ENCODE results near the gene FAM181A. TPM values are rescaled to one million over a fixed set of nuclear protein-coding genes. Genes with fewer than 3 reads are reported as not detected.

Gene FAM181A
- total and polyA plus RNA-seq, 2 experiments from 2014 or later: not detected

DNA sequence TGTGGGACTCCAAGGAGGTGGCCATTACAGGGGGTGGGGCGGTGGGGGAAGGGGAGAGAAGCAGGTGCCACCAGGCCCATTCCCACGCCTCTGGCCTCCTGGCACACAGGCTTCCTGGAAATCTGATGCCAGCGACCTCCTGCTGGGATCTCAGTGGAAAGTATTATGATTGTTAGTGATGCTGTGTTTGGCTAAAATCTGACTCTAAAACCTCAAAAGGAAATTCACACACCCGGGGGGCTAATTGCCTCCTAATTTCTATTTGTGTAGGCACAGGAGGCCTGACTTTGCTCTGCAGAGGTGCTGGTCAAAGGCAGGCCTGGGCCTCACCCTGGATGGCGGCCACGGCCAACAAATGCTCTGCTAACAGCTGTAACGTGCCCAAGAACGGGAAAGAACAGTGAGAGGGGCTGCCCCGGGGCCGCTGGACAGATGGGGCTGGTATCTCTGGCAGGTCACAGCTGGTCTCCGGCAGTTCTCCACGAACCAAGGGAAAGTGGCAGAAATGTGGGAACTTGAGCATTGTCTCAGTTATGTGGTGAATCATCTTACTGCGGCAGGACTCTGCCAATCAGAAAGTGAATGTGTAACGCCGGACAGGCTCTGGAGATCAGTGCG, 14.3 kb downstream of the FAM181A start:
- Histone ChIP-seq H3K79me2 (ENCODE audit: insufficient read depth) (no peaks in the 10 kb centered on the region), H3K27me3 (replicated peaks; ENCODE audit: insufficient read depth) (peaks cover 16% of the 10 kb centered on the region; the same call in 1 of the 2 replicates), H3K4me3 (no peak overlapping the region), H3K9me3 (ENCODE audit: low read depth) (no peaks in the 10 kb centered on the region), H3K9ac (no peak overlapping the region), H3K9me2 (ENCODE audit: insufficient read depth) (no peaks in the 10 kb centered on the region), H3K27ac (no peak overlapping the region), H3F3A (ENCODE audit: insufficient read depth) (no peaks in the 10 kb centered on the region), H3K4me2 (ENCODE audit: unreplicated experiment) (no peak overlapping the region), H4K20me1 (ENCODE audit: insufficient read depth) (no peaks in the 10 kb centered on the region), H2AFZ (no peak overlapping the region), H3K4me1 (ENCODE audit: insufficient read depth) (no peaks in the 10 kb centered on the region), H3K36me3 (ENCODE audit: low read depth) (no peaks in the 10 kb centered on the region)
- TF ChIP-seq EZH2 (IDR thresholded peaks at IDR 0.05; ENCODE audit: insufficient read depth, poor library complexity, severe bottlenecking) (no peak), EZH2phosphoT487 (IDR thresholded peaks at IDR 0.05; ENCODE audit: insufficient read depth, low read depth) (no peak)
- no peak for DNase-seq
- WGBS, 2 experiments (ENCODE audit: low coverage in 1 of 2, low lambda C conversion rate in 2 of 2, missing lambda C conversion rate in 2 of 2): 81% methylated on average over 15 to 16 of the region's 16 CpGs
- in situ Hi-C loops (cut with MboI): loop anchor here (5.0 kb wide), 1 partner anchor 61 kb away; no protein-coding TSS in a partner anchor

GRCh38 chr14:93943052-93943451, 15.9 kb downstream of the FAM181A start:
- Histone ChIP-seq H3K9me2 (ENCODE audit: insufficient read depth) (no peaks in the 10 kb centered on the region), H3K4me2 (ENCODE audit: unreplicated experiment) (no peak overlapping the region), H3K27ac (no peak overlapping the region), H3K4me3 (no peak overlapping the region), H4K20me1 (ENCODE audit: insufficient read depth) (no peaks in the 10 kb centered on the region), H3K79me2 (ENCODE audit: insufficient read depth) (no peaks in the 10 kb centered on the region), H3K36me3 (ENCODE audit: low read depth) (no peaks in the 10 kb centered on the region), H3K27me3 (replicated peaks; ENCODE audit: insufficient read depth) (0 out of 2 replicates have a peak, but pooled peaks cover 13% of the 10 kb centered on the region), H3K9ac (no peak overlapping the region), H2AFZ (no peak overlapping the region), H3K9me3 (ENCODE audit: low read depth) (no peaks in the 10 kb centered on the region), H3F3A (ENCODE audit: insufficient read depth) (0 out of 2 replicates have a peak, but pooled peaks cover 4% of the 10 kb centered on the region), H3K4me1 (ENCODE audit: insufficient read depth) (no peaks in the 10 kb centered on the region)
- in situ Hi-C loops (cut with MboI): loop anchor here (5.0 kb wide), 1 partner anchor 59 kb away; no protein-coding TSS in a partner anchor
- no peak for TF ChIP-seq EZH2 (IDR thresholded peaks at IDR 0.05; ENCODE audit: insufficient read depth, poor library complexity, severe bottlenecking)
- TF ChIP-seq EZH2phosphoT487 (IDR thresholded peaks at IDR 0.05; ENCODE audit: insufficient read depth, low read depth): no peak
- WGBS, 2 experiments (ENCODE audit: low coverage in 1 of 2, low lambda C conversion rate in 2 of 2, missing lambda C conversion rate in 2 of 2): 89% methylated on average over 10 of the region's 10 CpGs
- DNase-seq: no peak

GRCh38 chr14:93943930-93944329, 16.8 kb downstream of the FAM181A start:
- H3K4me1 ChIP-seq (ENCODE audit: insufficient read depth): no peaks in the 10 kb centered on the region
- 73 to 77% methylated on average over 9 of the region's 9 CpGs for WGBS, 2 experiments (ENCODE audit: low coverage in 1 of 2, low lambda C conversion rate in 2 of 2, missing lambda C conversion rate in 2 of 2)
- H3K27ac ChIP-seq: no peak overlapping the region
- H3K36me3 ChIP-seq (ENCODE audit: low read depth): no peaks in the 10 kb centered on the region
- DNase-seq: no peak
- 0 out of 2 replicates have a peak, but pooled peaks cover 5% of the 10 kb centered on the region for H3K27me3 ChIP-seq (replicated peaks; ENCODE audit: insufficient read depth)
- no peaks in the 10 kb centered on the region for H3K79me2 ChIP-seq (ENCODE audit: insufficient read depth)
- 0 out of 2 replicates have a peak, but pooled peaks cover 4% of the 10 kb centered on the region for H3F3A ChIP-seq (ENCODE audit: insufficient read depth)
- no peak overlapping the region for H3K4me3 ChIP-seq
- no peak for TF ChIP-seq EZH2phosphoT487 (IDR thresholded peaks at IDR 0.05; ENCODE audit: insufficient read depth, low read depth)
- no peak for TF ChIP-seq EZH2 (IDR thresholded peaks at IDR 0.05; ENCODE audit: insufficient read depth, poor library complexity, severe bottlenecking)
- no peak overlapping the region for H3K9ac ChIP-seq
- H3K9me3 ChIP-seq (ENCODE audit: low read depth): no peaks in the 10 kb centered on the region
- H4K20me1 ChIP-seq (ENCODE audit: insufficient read depth): no peaks in the 10 kb centered on the region
- in situ Hi-C loops (cut with MboI): loop anchor here (5.0 kb wide), 1 partner anchor 58 kb away; no protein-coding TSS in a partner anchor
- no peaks in the 10 kb centered on the region for H3K9me2 ChIP-seq (ENCODE audit: insufficient read depth)
- no peak overlapping the region for H2AFZ ChIP-seq
- H3K4me2 ChIP-seq (ENCODE audit: unreplicated experiment): no peak overlapping the region

DNA sequence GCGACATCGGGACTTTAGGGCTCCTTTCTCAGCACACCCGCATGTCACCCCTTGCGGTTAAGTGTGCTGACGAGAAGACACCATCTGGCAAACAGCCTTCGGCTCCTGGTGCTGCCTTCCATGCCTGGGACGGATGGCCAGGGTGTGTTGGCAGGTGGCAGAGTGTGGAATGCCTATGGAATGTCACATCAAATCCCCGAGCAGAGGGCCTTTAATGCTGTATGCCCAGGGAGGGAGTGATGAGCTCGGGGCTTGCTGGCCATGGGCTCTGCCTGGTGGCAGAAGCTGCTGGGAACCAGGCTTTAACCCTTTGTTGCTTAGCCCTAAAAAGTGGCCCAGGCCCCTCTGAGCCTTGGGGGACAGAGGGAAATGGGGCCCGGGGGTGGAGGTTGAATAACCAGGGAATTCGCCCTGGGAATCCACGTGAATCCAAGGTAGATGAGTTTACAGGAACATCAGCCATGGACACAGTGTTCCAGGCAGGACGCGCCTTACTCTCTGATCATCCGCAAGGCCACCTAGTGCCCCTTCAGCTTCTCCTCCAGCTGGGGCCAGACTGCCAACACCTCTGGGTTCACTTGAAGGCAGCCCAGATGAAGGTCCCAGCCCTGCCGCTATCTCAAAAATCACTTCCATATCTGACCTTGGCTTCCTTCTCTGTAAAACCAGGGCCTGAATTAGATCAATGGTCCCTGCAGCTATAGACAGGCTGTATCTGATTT, 17.4 kb downstream of the FAM181A start:
- Histone ChIP-seq H3K79me2 (ENCODE audit: insufficient read depth) (no peaks in the 10 kb centered on the region), H3K4me3 (no peak overlapping the region), H2AFZ (no peak overlapping the region), H3K9me2 (ENCODE audit: insufficient read depth) (no peaks in the 10 kb centered on the region), H3K9me3 (ENCODE audit: low read depth) (no peaks in the 10 kb centered on the region), H3F3A (ENCODE audit: insufficient read depth) (0 out of 2 replicates have a peak, but pooled peaks cover 4% of the 10 kb centered on the region), H3K4me2 (ENCODE audit: unreplicated experiment) (no peak overlapping the region), H3K4me1 (ENCODE audit: insufficient read depth) (no peaks in the 10 kb centered on the region), H4K20me1 (ENCODE audit: insufficient read depth) (no peaks in the 10 kb centered on the region), H3K27ac (no peak overlapping the region), H3K9ac (no peak overlapping the region), H3K27me3 (replicated peaks; ENCODE audit: insufficient read depth) (0 out of 2 replicates have a peak, but pooled peaks cover 3% of the 10 kb centered on the region), H3K36me3 (ENCODE audit: low read depth) (no peaks in the 10 kb centered on the region)
- in situ Hi-C loops (cut with MboI): loop anchor here (5.0 kb wide), 1 partner anchor 58 kb away; no protein-coding TSS in a partner anchor
- DNase-seq: no peak
- 66 to 69% methylated on average over 16 of the region's 16 CpGs for WGBS, 2 experiments (ENCODE audit: low coverage in 1 of 2, low lambda C conversion rate in 2 of 2, missing lambda C conversion rate in 2 of 2)
- TF ChIP-seq EZH2 (IDR thresholded peaks at IDR 0.05; ENCODE audit: insufficient read depth, poor library complexity, severe bottlenecking) (no peak), EZH2phosphoT487 (IDR thresholded peaks at IDR 0.05; ENCODE audit: insufficient read depth, low read depth) (no peak)
